ENCODE results near the gene CAMTA1. TPM values are rescaled to one million over a fixed set of nuclear protein-coding genes. Genes with fewer than 3 reads are reported as not detected.

CAMTA1 gene
- total RNA-seq, 2 donors from 2014 or later: 100 to 102 TPM

GRCh38 chr1:7346600-7347570 is 561.6 kb downstream of the CAMTA1 start:
- WGBS: 78% methylated on average over 24 of the region's 24 CpGs
- H3K27ac ChIP-seq: no peak overlapping the region
- no peaks in the 10 kb centered on the region for H3K27me3 ChIP-seq (replicated peaks; ENCODE audit: insufficient read depth)
- no peak for DNase-seq (ENCODE audit: low spot score)
- intact Hi-C loops (cut with DNase I): no loop called here
- H3K9me3 ChIP-seq: no peaks in the 10 kb centered on the region
- H3K36me3 ChIP-seq: no peaks in the 10 kb centered on the region
- no peak overlapping the region for H3K4me3 ChIP-seq
- TF ChIP-seq POLR2A (IDR thresholded peaks at IDR 0.05) (no peak), CTCF (IDR thresholded peaks at IDR 0.05) (no peak), POLR2AphosphoS5 (IDR thresholded peaks at IDR 0.05) (no peak)
- H3K4me1 ChIP-seq (replicated peaks): no peaks in the 10 kb centered on the region

DNA sequence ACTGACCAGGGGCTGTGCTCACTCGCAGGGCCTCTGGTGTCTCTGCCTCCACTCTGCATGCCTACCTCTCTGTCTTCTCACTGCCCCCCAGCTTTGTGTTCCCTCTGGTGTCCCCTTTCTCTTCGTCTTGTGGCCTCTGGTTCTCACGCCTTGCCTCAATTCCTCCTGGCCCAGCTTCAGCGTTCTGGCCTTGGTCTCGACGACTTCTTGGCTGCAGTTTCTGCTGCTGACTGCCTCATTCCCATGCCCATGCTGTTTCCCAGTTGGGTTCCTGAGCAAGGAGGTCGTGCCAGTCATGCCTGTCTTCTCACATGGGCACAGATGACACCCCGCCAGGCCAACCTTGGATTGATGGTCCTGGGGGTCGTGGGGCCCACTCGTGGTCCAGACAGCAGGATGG is 562.8 kb downstream of the CAMTA1 start:
- Histone ChIP-seq H3K4me3 (no peak overlapping the region), H3K4me1 (replicated peaks) (no peaks in the 10 kb centered on the region), H3K9me3 (no peaks in the 10 kb centered on the region), H3K36me3 (no peaks in the 10 kb centered on the region), H3K27me3 (replicated peaks; ENCODE audit: insufficient read depth) (no peaks in the 10 kb centered on the region), H3K27ac (no peak overlapping the region)
- 79% methylated on average over 10 of the region's 10 CpGs for WGBS
- DNase-seq (ENCODE audit: low spot score): no peak
- intact Hi-C loops (cut with DNase I): no loop called here
- TF ChIP-seq CTCF (IDR thresholded peaks at IDR 0.05) (no peak), POLR2A (IDR thresholded peaks at IDR 0.05) (no peak), POLR2AphosphoS5 (IDR thresholded peaks at IDR 0.05) (no peak)

GRCh38 chr1:7348580-7348979 is 563.3 kb downstream of the CAMTA1 start:
- Histone ChIP-seq H3K27ac (no peak overlapping the region), H3K27me3 (replicated peaks; ENCODE audit: insufficient read depth) (no peaks in the 10 kb centered on the region), H3K36me3 (no peaks in the 10 kb centered on the region), H3K9me3 (no peaks in the 10 kb centered on the region), H3K4me1 (replicated peaks) (no peaks in the 10 kb centered on the region), H3K4me3 (no peak overlapping the region)
- WGBS: 77% methylated on average over 10 of the region's 10 CpGs
- intact Hi-C loops (cut with DNase I): no loop called here
- TF ChIP-seq POLR2AphosphoS5 (IDR thresholded peaks at IDR 0.05) (no peak), CTCF (IDR thresholded peaks at IDR 0.05) (no peak), POLR2A (IDR thresholded peaks at IDR 0.05) (no peak)
- DNase-seq (ENCODE audit: low spot score): no peak

- WGBS: 81% methylated on average over 8 of the region's 8 CpGs
- H3K27ac ChIP-seq: no peak overlapping the region
These were observed 565.5 kb downstream of the CAMTA1 start for GRCh38 chr1:7350804-7351203.

More at GRCh38 chr1:7350804-7351203, 565.5 kb downstream of the CAMTA1 start:
- no peaks in the 10 kb centered on the region for H3K9me3 ChIP-seq
- intact Hi-C loops (cut with DNase I): no loop called here
- no peak overlapping the region for H3K4me3 ChIP-seq
- no peaks in the 10 kb centered on the region for H3K4me1 ChIP-seq (replicated peaks)
- TF ChIP-seq CTCF (IDR thresholded peaks at IDR 0.05) (no peak), POLR2AphosphoS5 (IDR thresholded peaks at IDR 0.05) (no peak), POLR2A (IDR thresholded peaks at IDR 0.05) (no peak)
- H3K36me3 ChIP-seq: no peaks in the 10 kb centered on the region
- H3K27me3 ChIP-seq (replicated peaks; ENCODE audit: insufficient read depth): no peaks in the 10 kb centered on the region
- no peak for DNase-seq (ENCODE audit: low spot score)

Data from prostate gland (tissue), 2 donors.